ENCODE measurements around the gene MRPL1.

GRCh38 chr4:77950203-77950602, 87.6 kb downstream of the MRPL1 start:
- TF ChIP-seq, protein P1, sequence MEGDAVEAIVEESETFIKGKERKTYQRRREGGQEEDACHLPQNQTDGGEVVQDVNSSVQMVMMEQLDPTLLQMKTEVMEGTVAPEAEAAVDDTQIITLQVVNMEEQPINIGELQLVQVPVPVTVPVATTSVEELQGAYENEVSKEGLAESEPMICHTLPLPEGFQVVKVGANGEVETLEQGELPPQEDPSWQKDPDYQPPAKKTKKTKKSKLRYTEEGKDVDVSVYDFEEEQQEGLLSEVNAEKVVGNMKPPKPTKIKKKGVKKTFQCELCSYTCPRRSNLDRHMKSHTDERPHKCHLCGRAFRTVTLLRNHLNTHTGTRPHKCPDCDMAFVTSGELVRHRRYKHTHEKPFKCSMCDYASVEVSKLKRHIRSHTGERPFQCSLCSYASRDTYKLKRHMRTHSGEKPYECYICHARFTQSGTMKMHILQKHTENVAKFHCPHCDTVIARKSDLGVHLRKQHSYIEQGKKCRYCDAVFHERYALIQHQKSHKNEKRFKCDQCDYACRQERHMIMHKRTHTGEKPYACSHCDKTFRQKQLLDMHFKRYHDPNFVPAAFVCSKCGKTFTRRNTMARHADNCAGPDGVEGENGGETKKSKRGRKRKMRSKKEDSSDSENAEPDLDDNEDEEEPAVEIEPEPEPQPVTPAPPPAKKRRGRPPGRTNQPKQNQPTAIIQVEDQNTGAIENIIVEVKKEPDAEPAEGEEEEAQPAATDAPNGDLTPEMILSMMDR (IDR thresholded peaks at IDR 0.05) = no peak
- no peak for TF ChIP-seq POLR2A (IDR thresholded peaks at IDR 0.05)

Measured in lower leg skin (tissue), 3 donors.